ENCODE data around the gene GAPDH.

DNA sequence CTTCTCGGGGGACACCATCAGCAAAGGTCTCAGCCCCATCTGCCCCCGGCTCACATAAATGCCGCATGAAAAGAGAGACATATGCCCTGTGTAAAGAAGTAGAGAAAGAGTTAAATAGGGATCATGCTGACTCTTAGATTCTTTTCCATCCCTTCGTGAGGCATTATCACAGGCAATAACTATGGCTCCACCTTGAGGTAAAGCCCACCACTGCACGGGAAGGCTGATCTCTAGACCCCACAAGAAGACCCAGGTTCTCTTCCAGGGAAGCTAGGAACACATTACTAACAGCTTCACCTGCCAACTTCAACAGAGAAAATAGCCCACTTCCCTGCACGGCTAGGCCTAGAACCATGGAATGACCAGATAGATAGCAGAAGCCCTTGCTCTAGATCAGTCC lies 47.9 kb downstream of the GAPDH start:
- TF ChIP-seq SUZ12 (IDR thresholded peaks at IDR 0.05; ENCODE audit: extremely low read depth, insufficient read depth, insufficient read length) (no peak), ZNF274 (IDR thresholded peaks at IDR 0.05; ENCODE audit: low read depth, low read length) (no peak), YY1 (IDR thresholded peaks at IDR 0.05; ENCODE audit: insufficient read depth, insufficient read length) (no peak)

Data from NT2/D1 (cell line).